ENCODE data around the gene CAVIN3.

The CAVIN3 gene

GRCh38 chr11:6271598-6271997 is 48.7 kb downstream of the CAVIN3 start:
- H3K9me3 ChIP-seq = no peaks in the 10 kb centered on the region
- H3K27me3 ChIP-seq (ENCODE audit: low read depth) = peaks cover 7% of the 10 kb centered on the region; the same call in 1 of the 2 replicates
- no peaks in the 10 kb centered on the region for H3K4me1 ChIP-seq
- no peak overlapping the region for H3K4me3 ChIP-seq
- no peaks in the 10 kb centered on the region for H3K36me3 ChIP-seq (replicated peaks)
- DNase-seq (ENCODE audit: low spot score in 2 of 2) = no peak
- in situ Hi-C loops (cut with MboI; ENCODE audit: low sequenced_read_pairs) = no loop called here

GRCh38 chr11:6270584-6271246 is 49.6 kb downstream of the CAVIN3 start:
- Histone ChIP-seq H3K27me3 (ENCODE audit: low read depth) (peaks cover 4% of the 10 kb centered on the region; the same call in 1 of the 2 replicates), H3K36me3 (replicated peaks) (no peaks in the 10 kb centered on the region), H3K9me3 (no peaks in the 10 kb centered on the region), H3K4me1 (no peaks in the 10 kb centered on the region), H3K4me3 (no peak overlapping the region)
- in situ Hi-C loops (cut with MboI; ENCODE audit: low sequenced_read_pairs) = no loop called here
- no peak for DNase-seq (ENCODE audit: low spot score in 2 of 2)

- no peak overlapping the region for H3K4me3 ChIP-seq
- H3K4me1 ChIP-seq = no peaks in the 10 kb centered on the region
- H3K36me3 ChIP-seq (replicated peaks) = no peaks in the 10 kb centered on the region
- no peaks in the 10 kb centered on the region for H3K9me3 ChIP-seq
- no peaks in the 10 kb centered on the region for H3K27me3 ChIP-seq (ENCODE audit: low read depth)
- in situ Hi-C loops (cut with MboI; ENCODE audit: low sequenced_read_pairs) = no loop called here
- no peak for DNase-seq (ENCODE audit: low spot score in 2 of 2)
Observed at GRCh38 chr11:6269994-6270393, 50.3 kb downstream of the CAVIN3 start.

Measured in HAP-1 (cell line).